Small intestine (tissue), 7 donors: Measurements from ENCODE around the gene CAMTA1. TPM values are rescaled to one million over a fixed set of nuclear protein-coding genes. Genes with fewer than 3 reads are reported as not detected.
A peak's percentile ranks its signal among the peaks of the same experiment; 100 is the strongest.

Experiments
- DNase-seq, 2 donors: peaks; one replicate each; pipeline versions ENCODE4 v3.0.0 to v3.0.0-alpha.2; 2013
- FAIRE-seq: peaks from 2 replicates; lab custom pipeline; 2012; peaks lifted over from hg19 to GRCh38; lab: Jason Lieb, UNC
- H3K27ac ChIP-seq, 3 donors: one replicate each; pipeline ENCODE4 v1.5.1; 2013; ENCODE audit warnings: low read length in 2 of 3, mild to moderate bottlenecking in 2 of 3, control low read depth in 1 of 3, inconsistent platforms in 1 of 3, low read depth in 1 of 3, moderate library complexity in 1 of 3
- H3K27me3 ChIP-seq, 3 donors: one replicate each; pipeline ENCODE4 v1.6.1; 2013; ENCODE audit warnings: low read length in 3 of 3, inconsistent platforms in 1 of 3; ENCODE audit not compliant: control insufficient read depth in 3 of 3, insufficient read depth in 3 of 3
- H3K36me3 ChIP-seq, 3 donors: one replicate each; pipeline ENCODE4 v1.6.1; 2013; ENCODE audit warnings: low read length in 3 of 3, inconsistent platforms in 1 of 3, low read depth in 1 of 3, mild to moderate bottlenecking in 1 of 3, moderate library complexity in 1 of 3; ENCODE audit not compliant: control insufficient read depth in 3 of 3, insufficient read depth in 2 of 3
- H3K4me1 ChIP-seq, 3 donors: one replicate each; pipeline ENCODE4 v1.6.1; 2013; ENCODE audit warnings: low read length in 2 of 3, inconsistent platforms in 1 of 3, low read depth in 1 of 3, mild to moderate bottlenecking in 1 of 3, moderate library complexity in 1 of 3; ENCODE audit not compliant: control insufficient read depth in 3 of 3, insufficient read depth in 2 of 3
- H3K4me3 ChIP-seq, 3 donors: one replicate each; pipeline ENCODE4 v1.5.1; 2013; ENCODE audit warnings: low read length in 3 of 3, control low read depth in 1 of 3, inconsistent platforms in 1 of 3, low read depth in 1 of 3, mild to moderate bottlenecking in 1 of 3, moderate library complexity in 1 of 3
- H3K9me3 ChIP-seq, 2 donors: one replicate each; pipeline ENCODE4 v1.6.1; 2013; ENCODE audit warnings: low read depth in 1 of 2, low read length in 1 of 2; ENCODE audit not compliant: control insufficient read depth in 2 of 2, insufficient read depth in 1 of 2
- WGBS, 3 donors: extraction: QIAGEN DNeasy Blood & Tissue Kit; methylation state at CpG; one replicate each; pipeline ENCODE4 v1.1.7; 2013; 5-methylcytosine and 5-hydroxymethylcytosine counted together
- polyA plus RNA-seq, 4 donors: library from polyadenylated mRNA; stranded (reverse) in 3 of 4; unstranded in 1 of 4; fragments of 200-250 nt in 3 of 4; fragments of 120-200 nt in 1 of 4; gene quantifications; one replicate each; pipeline versions ENCODE4 v1.2.1 to v1.2.3, GENCODE V29; 2013
- donor health status: healthy with polysubstance abuse.
- donor health status: control.
- donor health status: control.
- donor health status: Bipolar disorder and iron deficiency.
- donor health status: healthy.

The CAMTA1 gene
- polyA plus RNA-seq, 4 donors: 57.6 to 177 (median 147) TPM

DNA sequence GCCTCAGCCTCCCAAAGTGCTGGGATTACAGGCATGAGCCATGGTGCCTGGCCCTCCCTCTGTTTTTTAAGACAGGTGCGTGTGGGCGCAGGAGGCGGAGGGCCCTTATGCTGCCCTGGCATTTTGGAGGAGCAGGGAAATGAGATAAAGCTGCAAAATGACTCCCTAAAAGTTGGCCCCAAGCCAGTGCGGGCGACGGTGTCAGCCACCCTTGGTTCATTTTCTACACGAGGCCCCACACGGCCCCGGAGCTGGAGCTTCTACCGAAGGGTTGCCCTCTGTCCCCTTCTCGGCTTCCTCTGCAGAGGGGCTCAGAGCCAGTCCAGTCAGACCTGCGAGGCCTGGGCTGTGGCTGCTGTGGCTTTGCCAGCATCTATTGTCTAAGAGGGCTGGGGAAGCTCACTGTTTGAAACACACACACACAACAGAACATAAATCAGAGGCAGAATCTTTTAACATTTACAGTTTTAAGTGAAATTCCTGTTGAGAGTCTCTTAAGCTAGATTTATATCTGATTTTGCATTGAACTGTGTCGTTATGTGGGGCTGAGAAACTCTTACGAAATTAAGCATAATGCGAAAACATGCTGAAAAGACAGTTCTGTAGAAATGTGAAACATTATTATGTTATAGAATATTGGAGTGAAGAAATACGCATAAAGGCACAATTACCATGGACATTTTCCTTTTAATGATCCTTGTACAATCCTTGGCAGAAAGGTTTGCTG lies 255.9 kb downstream of the CAMTA1 start:
- Histone ChIP-seq H3K4me1 (no peaks in the 10 kb centered on the region), H3K27ac (no peak overlapping the region), H3K4me3 (no peak overlapping the region), H3K36me3 (no peaks in the 10 kb centered on the region), H3K9me3 (no peaks in the 10 kb centered on the region), H3K27me3 (peaks cover 0 to 5% (median 0%) of the 10 kb centered on the region in 3 donors)
- WGBS, 3 donors: 78 to 80% (median 78%) methylated on average over 16 of the region's 16 CpGs
- no peak for FAIRE-seq
- DNase-seq: no peak

DNA sequence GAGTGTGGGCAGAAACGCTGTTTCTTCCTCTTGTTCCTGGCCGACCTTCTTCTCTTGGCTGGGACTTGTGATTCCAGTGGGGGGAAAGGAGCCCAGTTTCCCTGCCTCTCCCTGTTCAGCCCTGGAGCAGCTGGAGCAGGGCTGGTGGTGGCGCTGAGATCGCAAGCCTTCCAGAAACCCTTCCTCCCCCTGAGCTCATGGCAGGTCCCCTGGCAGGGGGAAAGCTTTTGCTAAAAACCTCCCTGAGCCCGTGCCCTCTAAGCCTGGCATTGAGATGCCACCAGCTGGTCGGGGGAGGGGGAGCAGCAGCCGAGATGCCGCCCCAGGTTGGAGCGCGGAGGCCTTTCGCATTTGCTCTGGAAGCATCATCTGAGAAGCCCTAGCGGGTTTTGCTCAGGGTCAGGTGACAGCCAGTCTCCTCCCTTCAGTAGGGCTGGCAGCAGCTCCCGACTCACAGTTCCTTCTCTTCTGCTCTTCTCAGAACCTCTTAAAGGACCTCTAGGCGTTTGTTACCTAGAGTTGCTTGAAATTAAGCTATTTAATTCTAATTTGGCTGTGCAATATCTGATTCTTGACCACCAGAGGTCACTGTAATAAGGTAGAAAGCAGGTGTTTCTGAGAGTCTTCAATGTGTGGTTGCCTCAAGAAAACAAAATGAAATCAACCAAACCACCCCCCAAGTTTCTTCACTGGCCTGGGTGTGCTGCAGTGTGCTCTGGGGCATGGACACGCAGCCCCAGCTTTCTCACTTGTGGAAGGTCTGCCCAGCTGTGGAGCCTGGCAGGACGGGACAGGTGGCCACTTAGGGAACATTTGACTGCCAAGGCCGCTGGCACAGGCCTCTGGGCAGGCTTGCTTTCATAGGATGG lies 257.3 kb downstream of the CAMTA1 start:
- Histone ChIP-seq H3K27me3 (peaks cover 0 to 5% (median 5%) of the 10 kb centered on the region in 3 donors), H3K36me3 (no peaks in the 10 kb centered on the region), H3K4me1 (no peaks in the 10 kb centered on the region), H3K9me3 (no peaks in the 10 kb centered on the region), H3K4me3 (no peak overlapping the region), H3K27ac (no peak overlapping the region)
- FAIRE-seq: no peak
- WGBS, 3 donors: 56 to 64% (median 62%) methylated on average over 16 to 17 of the region's 17 CpGs
- peak; percentile 21 to 28 for DNase-seq

DNA sequence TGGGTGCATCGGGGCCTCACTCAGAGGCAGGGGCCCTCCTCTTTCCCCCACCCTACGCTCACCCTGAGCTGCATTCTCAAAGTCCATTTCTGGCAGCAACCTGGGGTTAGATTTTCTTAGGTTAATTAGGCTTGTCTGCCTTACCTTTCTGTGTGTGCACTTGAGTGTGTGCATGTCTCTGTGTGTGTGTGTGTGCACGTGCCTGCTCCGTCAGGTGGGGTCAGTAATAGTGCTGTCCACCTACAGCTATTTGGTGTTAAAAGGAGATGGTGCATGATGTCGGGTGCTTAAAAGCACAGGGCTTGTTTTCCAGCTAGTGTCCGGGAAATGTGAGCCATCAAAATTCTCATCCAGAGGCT lies 257.9 kb downstream of the CAMTA1 start:
- H3K27me3 ChIP-seq: peaks cover 0 to 5% (median 5%) of the 10 kb centered on the region in 3 donors
- DNase-seq (no peak), FAIRE-seq (no peak)
- WGBS, 3 donors: 65 to 77% (median 76%) methylated on average over 6 of the region's 6 CpGs
- H3K36me3 ChIP-seq: no peaks in the 10 kb centered on the region
- H3K4me3 ChIP-seq: no peak overlapping the region
- H3K4me1 ChIP-seq: no peaks in the 10 kb centered on the region
- H3K27ac ChIP-seq: no peak overlapping the region
- no peaks in the 10 kb centered on the region for H3K9me3 ChIP-seq

DNA sequence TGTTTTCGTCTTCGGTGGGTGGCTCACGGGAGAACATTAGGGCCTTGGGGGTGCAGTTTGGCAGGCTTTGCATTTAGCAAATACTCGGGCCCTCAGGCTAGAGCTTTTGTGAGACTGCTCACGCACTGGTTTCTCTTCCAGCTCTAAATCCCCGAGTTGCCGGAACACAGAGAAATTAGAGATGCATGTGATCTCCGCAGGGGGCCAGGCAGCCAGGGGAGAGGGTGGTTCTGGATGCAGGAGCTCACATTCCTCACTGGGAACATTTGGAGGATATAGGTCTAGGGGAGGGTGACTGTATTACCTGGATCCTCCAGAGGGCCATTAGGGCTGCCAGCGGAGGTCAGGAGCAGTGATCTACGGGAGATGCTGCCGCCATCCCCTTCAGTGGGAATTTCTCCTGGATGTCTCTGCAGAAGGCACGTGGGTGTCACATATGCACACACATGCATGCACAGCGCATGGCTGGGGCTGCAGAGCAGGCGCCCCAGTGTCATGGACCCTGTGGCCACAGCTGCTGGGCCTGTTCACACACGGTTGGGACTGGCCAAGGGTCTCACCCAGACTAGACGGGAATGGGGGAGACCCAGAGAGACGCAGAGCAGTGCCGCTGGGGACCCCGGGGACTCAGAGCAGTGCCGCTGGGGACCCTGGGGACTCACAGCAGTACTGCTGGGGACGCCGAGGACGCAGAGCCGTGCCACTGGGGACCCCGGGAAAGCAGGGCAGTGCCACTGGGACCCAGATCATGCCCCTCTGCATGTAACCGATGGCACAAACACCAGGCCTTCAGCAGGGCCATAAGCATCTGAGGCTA lies 258.7 kb downstream of the CAMTA1 start:
- no peak overlapping the region for H3K4me3 ChIP-seq
- H3K4me1 ChIP-seq: no peaks in the 10 kb centered on the region
- FAIRE-seq (no peak), DNase-seq (no peak)
- 84 to 89% (median 86%) methylated on average over 26 of the region's 26 CpGs for WGBS, 3 donors
- no peaks in the 10 kb centered on the region for H3K9me3 ChIP-seq
- no peaks in the 10 kb centered on the region for H3K36me3 ChIP-seq
- H3K27ac ChIP-seq: no peak overlapping the region
- H3K27me3 ChIP-seq: peaks cover 0 to 5% (median 5%) of the 10 kb centered on the region in 3 donors

DNA sequence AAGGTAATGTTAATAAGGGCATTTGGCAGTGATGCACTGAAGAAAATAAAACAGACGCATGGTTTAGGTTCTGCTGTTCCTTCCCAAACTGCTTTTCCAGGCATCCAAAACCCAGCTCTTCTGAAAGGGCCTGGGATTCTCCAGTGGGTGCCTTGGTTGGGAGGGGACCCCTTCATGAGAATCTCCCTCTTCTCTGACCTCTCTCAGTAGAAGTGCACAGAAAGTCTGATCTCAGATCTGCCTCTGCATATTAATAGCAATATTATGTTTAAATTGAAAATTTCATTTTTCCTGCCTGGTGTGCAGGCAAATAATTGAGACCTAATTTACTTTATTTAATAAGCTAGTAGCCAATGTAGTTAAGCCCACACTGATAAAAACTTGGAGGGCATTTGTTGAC lies 260.6 kb downstream of the CAMTA1 start:
- no peaks in the 10 kb centered on the region for H3K9me3 ChIP-seq
- 92 to 100% (median 98%) methylated on average over 1 of the region's 1 CpG for WGBS, 3 donors
- FAIRE-seq: no peak

DNA sequence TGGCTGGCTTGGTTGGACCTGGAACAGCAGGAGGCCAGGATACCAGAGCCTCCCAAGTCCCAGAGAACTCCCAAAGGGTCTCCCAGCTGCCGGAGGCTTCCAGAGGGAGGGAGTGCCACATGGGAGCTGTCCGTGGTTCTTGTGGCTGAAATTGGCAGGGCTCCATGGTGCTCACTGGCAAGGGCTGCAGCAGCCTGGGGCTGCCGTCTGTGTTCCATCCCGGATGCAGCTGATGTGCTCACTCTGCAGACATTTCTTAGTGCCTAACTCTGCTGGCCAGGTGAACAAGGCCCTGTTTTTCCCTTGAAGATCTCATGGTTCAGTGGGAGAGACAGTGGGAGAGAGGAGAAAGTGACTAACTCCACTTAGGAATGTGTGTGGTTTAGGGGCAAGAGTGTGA lies 261.1 kb downstream of the CAMTA1 start:
- 1 to 8% (median 7%) methylated on average over 4 of the region's 4 CpGs for WGBS, 3 donors
- FAIRE-seq: no peak
- H3K27ac ChIP-seq: no peak overlapping the region
- H3K4me3 ChIP-seq: no peak overlapping the region
- DNase-seq: peak; percentile 5 to 41
- H3K4me1 ChIP-seq: no peaks in the 10 kb centered on the region
- H3K36me3 ChIP-seq: no peaks in the 10 kb centered on the region
- no peaks in the 10 kb centered on the region for H3K9me3 ChIP-seq
- peaks cover 0 to 5% (median 5%) of the 10 kb centered on the region in 3 donors for H3K27me3 ChIP-seq

More for the DNA sequence above, 260.6 kb downstream of the CAMTA1 start:
- Histone ChIP-seq H3K4me3 (no peak overlapping the region), H3K36me3 (no peaks in the 10 kb centered on the region), H3K27me3 (peaks cover 0 to 5% (median 5%) of the 10 kb centered on the region in 3 donors), H3K4me1 (no peaks in the 10 kb centered on the region), H3K27ac (no peak overlapping the region)
- no peak for DNase-seq

DNA sequence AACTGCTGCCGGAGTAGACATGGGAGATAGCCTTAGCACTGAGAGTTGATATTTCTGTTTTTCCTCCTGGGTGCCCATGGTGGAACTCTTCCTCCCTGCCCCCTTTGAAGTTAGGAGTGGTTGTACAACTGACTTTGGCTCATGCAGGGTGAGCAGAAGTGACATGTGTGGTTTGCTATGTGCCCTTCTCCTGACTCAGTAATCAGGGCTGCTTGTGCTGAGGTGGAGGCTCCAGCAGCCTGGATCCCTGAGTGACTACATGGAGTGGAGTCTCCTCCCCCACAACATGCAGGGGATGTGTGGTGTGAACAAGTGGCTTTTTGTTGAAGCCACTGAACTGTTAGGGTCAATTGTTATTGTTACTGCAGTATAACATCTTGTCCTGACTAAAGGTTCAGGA lies 261.6 kb downstream of the CAMTA1 start:
- no peak for DNase-seq
- Histone ChIP-seq H3K4me3 (no peak overlapping the region), H3K27ac (no peak overlapping the region), H3K27me3 (peaks cover 0 to 5% (median 5%) of the 10 kb centered on the region in 3 donors), H3K4me1 (no peaks in the 10 kb centered on the region), H3K36me3 (no peaks in the 10 kb centered on the region), H3K9me3 (no peaks in the 10 kb centered on the region)
- no peak for FAIRE-seq
- 95 to 97% (median 96%) methylated on average over 1 of the region's 1 CpG for WGBS, 3 donors

DNA sequence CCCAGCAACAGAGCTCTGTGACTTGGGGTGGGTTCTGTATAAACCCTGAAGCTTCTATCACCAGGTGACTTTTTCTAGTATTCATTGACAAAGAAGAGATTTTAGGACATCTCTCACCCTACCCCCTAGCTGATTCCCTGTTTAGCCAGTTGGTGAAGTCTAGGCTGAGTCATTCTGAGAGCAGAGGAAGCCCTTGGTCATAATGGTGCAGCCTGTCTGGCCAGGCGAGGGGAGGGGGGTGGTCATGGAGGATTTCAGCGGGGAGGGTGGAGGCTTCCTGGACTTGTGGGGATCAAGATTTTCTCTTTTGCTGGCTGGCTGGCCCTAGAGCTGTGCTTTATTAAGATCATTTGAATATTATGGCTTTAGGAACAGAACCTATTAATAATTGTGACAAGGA lies 262.6 kb downstream of the CAMTA1 start:
- H3K4me1 ChIP-seq: no peaks in the 10 kb centered on the region
- H3K36me3 ChIP-seq: no peaks in the 10 kb centered on the region
- H3K4me3 ChIP-seq: no peak overlapping the region
- no peak for FAIRE-seq
- no peak overlapping the region for H3K27ac ChIP-seq
- peaks cover 0 to 5% (median 0%) of the 10 kb centered on the region in 3 donors for H3K27me3 ChIP-seq
- H3K9me3 ChIP-seq: no peaks in the 10 kb centered on the region
- 62 to 72% (median 69%) methylated on average over 2 of the region's 2 CpGs for WGBS, 3 donors
- DNase-seq: no peak
